ENCODE measurements around the gene SIGLEC15. TPM values are rescaled to one million over a fixed set of nuclear protein-coding genes. Genes with fewer than 3 reads are reported as not detected.

SIGLEC15 gene
- polyA plus RNA-seq, 1 experiment = 0.04 TPM

GRCh38 chr18:45879681-45880655 lies 54.5 kb downstream of the SIGLEC15 start:
- H3K36me3 ChIP-seq (ENCODE audit: control insufficient read depth, insufficient read depth, low read length) = peaks cover 11% of the 10 kb centered on the region
- DNase-seq (ENCODE audit: low read depth) = no peak
- ChIA-PET CTCF (interaction anchor here (0.6 to 7.6 kb wide), 44 partner anchors 8 to 215 kb away, joined by 3 to 95 read pairs (median 4); partner anchors contain the start of genes PSTPIP2 and SLC14A1), POLR2A (no interaction called here)
- no peak overlapping the region for H3K4me3 ChIP-seq (ENCODE audit: low read depth, low read length)
- no peaks in the 10 kb centered on the region for H3K27me3 ChIP-seq (ENCODE audit: control insufficient read depth, insufficient read depth, low read length)
- peak; percentile 100 for TF ChIP-seq CTCF (IDR thresholded peaks at IDR 0.05; ENCODE audit: insufficient read depth, low read depth, low read length)

- Histone ChIP-seq H3K27me3 (ENCODE audit: control insufficient read depth, insufficient read depth, low read length) (no peaks in the 10 kb centered on the region), H3K4me3 (ENCODE audit: low read depth, low read length) (no peak overlapping the region), H3K36me3 (ENCODE audit: control insufficient read depth, insufficient read depth, low read length) (peaks cover 11% of the 10 kb centered on the region)
- ChIA-PET CTCF (interaction anchor here (0.8 to 7.6 kb wide), 16 partner anchors 9 to 234 kb away, joined by 3 to 95 read pairs (median 6); partner anchors contain the start of gene SLC14A1), POLR2A (no interaction called here)
- no peak for TF ChIP-seq CTCF (IDR thresholded peaks at IDR 0.05; ENCODE audit: insufficient read depth, low read depth, low read length)
- DNase-seq (ENCODE audit: low read depth) = no peak
Measured at GRCh38 chr18:45880876-45881558, 55.5 kb downstream of the SIGLEC15 start.

GRCh38 chr18:45887585-45887984 lies 62.1 kb downstream of the SIGLEC15 start:
- ChIA-PET CTCF (no interaction called here), POLR2A (no interaction called here)
- H3K4me3 ChIP-seq (ENCODE audit: low read depth, low read length) = no peak overlapping the region
- no peaks in the 10 kb centered on the region for H3K27me3 ChIP-seq (ENCODE audit: control insufficient read depth, insufficient read depth, low read length)
- no peak for TF ChIP-seq CTCF (IDR thresholded peaks at IDR 0.05; ENCODE audit: insufficient read depth, low read depth, low read length)
- DNase-seq (ENCODE audit: low read depth) = no peak
- H3K36me3 ChIP-seq (ENCODE audit: control insufficient read depth, insufficient read depth, low read length) = peaks cover 10% of the 10 kb centered on the region

- H3K4me3 ChIP-seq (ENCODE audit: low read depth, low read length) = no peak overlapping the region
- TF ChIP-seq CTCF (IDR thresholded peaks at IDR 0.05; ENCODE audit: insufficient read depth, low read depth, low read length) = no peak
- peaks cover 4% of the 10 kb centered on the region for H3K36me3 ChIP-seq (ENCODE audit: control insufficient read depth, insufficient read depth, low read length)
- DNase-seq (ENCODE audit: low read depth) = no peak
- CTCF ChIA-PET = interaction anchor here (1.0 to 2.7 kb wide), 2 partner anchors 9 to 219 kb away, joined by 3 to 13 read pairs; no protein-coding TSS in a partner anchor
- H3K27me3 ChIP-seq (ENCODE audit: control insufficient read depth, insufficient read depth, low read length) = no peaks in the 10 kb centered on the region
- POLR2A ChIA-PET = no interaction called here
Measured at GRCh38 chr18:45889419-45890064, 64.1 kb downstream of the SIGLEC15 start.
